C4-2B (cell line): ENCODE data around the gene CCNG2.

ENCODE experiments used
- ZFX ChIP-seq: fragments of 450-650 bp; IDR thresholded peaks from 2 replicates; pipeline ENCODE4 v1.6.1; 2017
- TF ChIP-seq, protein P1 (sequence below): fragments of 450-650 bp; conservative IDR thresholded peaks from 2 replicates; pipeline ENCODE4 v1.5.1; 2017; ENCODE audit warnings: mild to moderate bottlenecking

DNA sequence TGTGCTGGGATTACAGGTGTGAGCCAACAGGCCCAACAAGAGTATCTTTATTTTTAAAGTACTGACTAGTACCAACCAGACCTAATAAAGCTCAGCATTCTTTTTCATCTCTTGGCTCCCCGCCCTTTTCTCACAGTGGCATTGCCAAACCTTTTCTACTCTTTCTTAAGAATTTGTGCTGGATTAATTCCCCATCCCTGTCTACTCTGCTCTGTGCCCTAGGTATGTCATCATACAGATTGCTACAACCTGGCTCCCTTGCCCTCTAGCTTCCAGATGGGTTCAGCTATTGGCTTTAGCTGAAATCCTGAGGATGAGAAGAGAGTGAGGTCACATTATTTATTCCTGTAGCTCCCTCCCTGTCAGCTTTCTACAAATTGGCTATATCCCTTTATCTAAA, 46.3 kb upstream of the CCNG2 start:
- TF ChIP-seq, protein P1, sequence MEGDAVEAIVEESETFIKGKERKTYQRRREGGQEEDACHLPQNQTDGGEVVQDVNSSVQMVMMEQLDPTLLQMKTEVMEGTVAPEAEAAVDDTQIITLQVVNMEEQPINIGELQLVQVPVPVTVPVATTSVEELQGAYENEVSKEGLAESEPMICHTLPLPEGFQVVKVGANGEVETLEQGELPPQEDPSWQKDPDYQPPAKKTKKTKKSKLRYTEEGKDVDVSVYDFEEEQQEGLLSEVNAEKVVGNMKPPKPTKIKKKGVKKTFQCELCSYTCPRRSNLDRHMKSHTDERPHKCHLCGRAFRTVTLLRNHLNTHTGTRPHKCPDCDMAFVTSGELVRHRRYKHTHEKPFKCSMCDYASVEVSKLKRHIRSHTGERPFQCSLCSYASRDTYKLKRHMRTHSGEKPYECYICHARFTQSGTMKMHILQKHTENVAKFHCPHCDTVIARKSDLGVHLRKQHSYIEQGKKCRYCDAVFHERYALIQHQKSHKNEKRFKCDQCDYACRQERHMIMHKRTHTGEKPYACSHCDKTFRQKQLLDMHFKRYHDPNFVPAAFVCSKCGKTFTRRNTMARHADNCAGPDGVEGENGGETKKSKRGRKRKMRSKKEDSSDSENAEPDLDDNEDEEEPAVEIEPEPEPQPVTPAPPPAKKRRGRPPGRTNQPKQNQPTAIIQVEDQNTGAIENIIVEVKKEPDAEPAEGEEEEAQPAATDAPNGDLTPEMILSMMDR = no peak
- TF ChIP-seq ZFX = no peak
